Astrocyte of the hippocampus (primary cell): Measurements from ENCODE around the gene HOXA1.
A peak's percentile ranks its signal among the peaks of the same experiment; 100 is the strongest.

Source experiments
- DNase-seq: peaks from one replicate; pipeline ENCODE4 v3.0.0; 2011; ENCODE audit warnings: low read depth, low spot score

Gene HOXA1

GRCh38 chr7:27095897-27096767 is at the start of gene HOXA1:
HOXA1 (minus strand) TSS chr7:27096000; CDS start chr7:27095912, 88 bp downstream.
- DNase-seq, result peak; percentile 60

- DNase-seq, result no peak
Measured at GRCh38 chr7:27145165-27145913, 49.5 kb upstream of the HOXA1 start.

- no peak for DNase-seq
Measured at GRCh38 chr7:27144781-27145164, 49.0 kb upstream of the HOXA1 start.

- DNase-seq, result no peak
Measured at GRCh38 chr7:27143950-27144780, 48.4 kb upstream of the HOXA1 start.

- DNase-seq, result peak; percentile 36
Measured at GRCh38 chr7:27143023-27143949, 47.5 kb upstream of the HOXA1 start, which contains the start of gene HOXA5. HOXA5 (minus strand) TSS chr7:27143681; CDS start chr7:27143607, 74 bp downstream.

GRCh38 chr7:27142580-27143022 is 46.8 kb upstream of the HOXA1 start:
- no peak for DNase-seq

- no peak for DNase-seq
Measured at GRCh38 chr7:27141923-27142579, 46.3 kb upstream of the HOXA1 start.

GRCh38 chr7:27141137-27141922 is 45.5 kb upstream of the HOXA1 start:
- no peak for DNase-seq

GRCh38 chr7:27140126-27140857 is 44.5 kb upstream of the HOXA1 start:
- no peak for DNase-seq

- DNase-seq, result no peak
Measured at GRCh38 chr7:27139334-27140125, 43.7 kb upstream of the HOXA1 start.

- DNase-seq, result no peak
Measured at GRCh38 chr7:27138985-27139333, 43.2 kb upstream of the HOXA1 start.

- no peak for DNase-seq
Measured at GRCh38 chr7:27138472-27138871, 42.7 kb upstream of the HOXA1 start.

GRCh38 chr7:27137640-27138315 is 42.0 kb upstream of the HOXA1 start:
- DNase-seq, result no peak

- peak; percentile 37 for DNase-seq
Measured at GRCh38 chr7:27134392-27134791, 38.6 kb upstream of the HOXA1 start.

GRCh38 chr7:27133409-27134231 is 37.8 kb upstream of the HOXA1 start:
- no peak for DNase-seq

- DNase-seq, result no peak
Measured at GRCh38 chr7:27132978-27133377, 37.2 kb upstream of the HOXA1 start.
